Ammon's horn (tissue), 1 donor: ENCODE results near the gene DLG4.

Source experiments
- DNase-seq: peaks from one replicate; pipeline ENCODE4 v3.0.0-alpha.2; 2016; ENCODE audit warnings: low spot score

The DLG4 gene

DNA sequence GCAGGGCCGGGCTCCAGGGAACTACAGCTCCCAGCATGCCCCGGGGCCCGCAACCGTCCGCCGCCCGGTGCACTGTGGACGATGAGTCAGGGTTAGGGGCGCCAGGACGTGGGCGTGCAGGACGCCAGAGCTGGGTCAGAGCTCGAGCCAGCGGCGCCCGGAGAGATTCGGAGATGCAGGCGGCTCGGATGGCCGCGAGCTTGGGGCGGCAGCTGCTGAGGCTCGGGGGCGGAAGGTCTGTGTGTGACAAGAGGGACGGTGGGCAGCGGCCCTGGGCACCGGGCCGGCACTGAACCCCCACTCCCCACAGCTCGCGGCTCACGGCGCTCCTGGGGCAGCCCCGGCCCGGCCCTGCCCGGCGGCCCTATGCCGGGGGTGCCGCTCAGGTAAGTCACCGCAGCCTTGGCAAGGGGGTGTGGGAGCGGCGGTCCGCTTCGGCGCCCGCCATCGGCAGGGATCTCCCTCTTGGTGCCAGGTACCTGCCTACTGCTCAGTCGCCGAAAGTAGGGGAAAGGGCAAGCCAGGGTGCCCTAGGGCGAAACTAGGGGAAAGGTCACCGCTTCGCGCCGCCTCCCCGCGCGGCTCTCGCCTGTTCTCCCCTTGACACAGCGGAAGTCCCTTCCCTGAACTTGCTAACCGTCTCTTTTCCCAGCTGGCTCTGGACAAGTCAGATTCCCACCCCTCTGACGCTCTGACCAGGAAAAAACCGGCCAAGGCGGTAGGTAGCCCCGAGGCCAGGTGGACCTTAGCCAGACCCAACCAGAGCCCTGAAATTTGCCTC lies at the start of gene DLG4, which contains the start of gene ACADVL:
Gene DLG4 (minus strand): TSS at position 25 of the 781 bp plus-strand sequence.
Gene ACADVL (plus strand): TSS at position 127 of the 781 bp plus-strand sequence. CDS start 47 bp downstream, at position 174.
- DNase-seq: peak; percentile 93

DNA sequence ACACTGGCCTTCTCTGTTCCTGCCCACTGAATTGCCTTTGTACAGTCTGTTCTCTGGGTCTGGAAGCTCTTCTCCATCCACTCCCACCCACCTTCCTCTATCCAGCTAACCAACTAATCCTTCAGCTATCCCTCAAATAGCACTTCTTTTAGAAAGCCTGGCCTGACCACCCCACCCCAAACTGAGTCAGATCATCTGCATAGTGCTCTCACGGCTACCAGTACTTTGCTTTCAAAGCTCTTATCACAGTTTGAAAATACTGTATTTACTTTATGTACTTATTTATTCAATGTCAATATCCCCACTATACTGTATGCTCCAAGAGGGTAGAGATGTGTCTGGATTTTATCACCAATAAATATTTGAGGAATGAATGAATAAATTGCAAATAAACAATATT lies 47.1 kb upstream of the DLG4 start:
- no peak for DNase-seq

DNA sequence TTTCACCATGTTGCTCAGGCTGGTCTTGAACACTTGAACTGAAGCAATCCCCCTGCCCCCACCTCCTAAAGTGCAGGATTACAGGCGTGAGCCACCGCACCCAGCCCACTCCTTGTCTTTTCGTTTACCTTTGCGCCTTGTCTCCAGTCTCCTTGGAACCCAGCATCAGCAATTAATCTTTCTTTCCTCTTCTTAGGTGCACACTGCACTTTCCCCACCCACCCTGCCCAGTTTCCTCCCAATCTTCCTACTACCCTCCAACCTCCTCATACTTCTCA lies 44.1 kb upstream of the DLG4 start:
- DNase-seq: no peak

DNA sequence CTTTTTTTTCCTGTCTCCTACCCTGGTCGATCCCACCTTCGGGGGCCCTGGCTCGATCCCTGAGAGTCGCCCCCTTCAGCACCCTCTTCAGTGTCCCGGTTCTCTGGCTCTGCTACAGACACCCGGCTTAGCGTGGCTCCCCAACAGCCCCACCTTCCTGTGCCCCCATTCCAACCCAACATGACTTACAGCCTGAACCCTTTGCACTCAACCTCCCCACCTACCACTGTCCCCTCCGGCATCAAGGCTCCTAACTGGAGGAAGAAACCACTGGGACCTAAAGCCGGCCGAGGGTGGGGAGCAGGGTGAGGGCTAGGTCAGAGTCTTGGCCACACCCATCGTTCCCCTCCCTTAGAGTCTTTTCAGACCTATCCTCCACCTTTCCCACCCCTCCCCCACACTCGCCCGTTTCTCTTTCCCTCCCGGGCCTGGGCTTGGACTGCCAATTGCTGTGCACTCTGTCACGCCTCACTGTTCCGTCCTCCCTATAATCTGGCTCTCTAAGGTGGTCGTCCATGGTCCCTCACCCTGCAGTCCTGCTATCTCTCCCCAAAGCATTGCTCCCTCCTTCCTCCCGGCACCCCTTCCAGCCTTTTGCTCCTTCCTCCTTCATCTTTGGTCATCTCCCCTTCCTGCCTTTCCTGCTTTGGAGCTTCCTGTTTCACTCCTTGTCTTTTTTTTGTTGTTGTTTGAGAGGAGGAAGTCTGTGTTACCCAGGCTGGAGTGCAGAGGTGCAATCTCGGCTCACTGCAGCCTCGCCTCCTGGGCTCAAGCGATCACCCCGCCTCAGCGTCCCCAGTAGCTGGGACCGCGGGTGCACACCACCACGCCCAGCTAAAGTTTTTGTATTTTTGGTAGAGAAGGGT lies 43.5 kb upstream of the DLG4 start:
- no peak for DNase-seq

DNA sequence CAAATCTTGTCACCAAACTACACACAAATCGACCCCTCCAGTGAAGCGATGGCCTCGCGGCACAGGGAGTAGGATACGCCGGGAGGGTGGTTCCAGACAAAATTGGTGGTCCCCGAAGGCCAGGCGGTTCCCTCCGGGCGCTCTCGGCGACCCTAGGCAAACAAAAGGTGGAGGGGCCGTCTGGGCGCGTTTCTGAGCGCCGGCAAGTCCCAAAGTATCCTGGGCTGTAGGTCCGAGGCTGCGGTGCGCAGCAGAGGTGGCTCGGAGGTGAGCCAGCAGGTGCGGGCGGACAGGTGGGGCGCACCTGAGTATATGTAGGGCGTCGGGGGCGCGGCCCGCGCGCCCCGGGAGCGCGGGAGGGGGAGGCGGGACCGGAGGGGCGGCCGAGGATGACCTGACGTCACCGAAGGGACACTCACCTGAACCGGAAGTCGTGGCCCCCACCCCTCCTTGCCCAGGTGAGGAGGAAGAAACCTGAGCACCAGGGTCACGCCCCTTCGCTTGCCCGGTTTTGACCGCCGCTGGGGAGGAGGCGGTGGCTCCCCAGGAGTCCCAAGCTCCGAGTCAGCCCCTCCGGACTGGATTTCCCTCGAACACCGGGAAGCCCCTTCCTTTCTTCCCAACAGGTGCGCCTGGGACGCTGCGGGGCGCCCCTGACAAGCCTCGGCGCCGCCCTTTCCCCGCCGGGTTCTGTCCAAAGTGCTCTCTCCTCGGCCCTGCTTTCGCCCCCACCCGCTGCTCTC lies 42.7 kb upstream of the DLG4 start, which contains the start of gene CLDN7:
Gene CLDN7 (minus strand): TSS at position 287 of the 743 bp plus-strand sequence. CDS start 435 bp downstream, outside the sequence.
- no peak for DNase-seq

DNA sequence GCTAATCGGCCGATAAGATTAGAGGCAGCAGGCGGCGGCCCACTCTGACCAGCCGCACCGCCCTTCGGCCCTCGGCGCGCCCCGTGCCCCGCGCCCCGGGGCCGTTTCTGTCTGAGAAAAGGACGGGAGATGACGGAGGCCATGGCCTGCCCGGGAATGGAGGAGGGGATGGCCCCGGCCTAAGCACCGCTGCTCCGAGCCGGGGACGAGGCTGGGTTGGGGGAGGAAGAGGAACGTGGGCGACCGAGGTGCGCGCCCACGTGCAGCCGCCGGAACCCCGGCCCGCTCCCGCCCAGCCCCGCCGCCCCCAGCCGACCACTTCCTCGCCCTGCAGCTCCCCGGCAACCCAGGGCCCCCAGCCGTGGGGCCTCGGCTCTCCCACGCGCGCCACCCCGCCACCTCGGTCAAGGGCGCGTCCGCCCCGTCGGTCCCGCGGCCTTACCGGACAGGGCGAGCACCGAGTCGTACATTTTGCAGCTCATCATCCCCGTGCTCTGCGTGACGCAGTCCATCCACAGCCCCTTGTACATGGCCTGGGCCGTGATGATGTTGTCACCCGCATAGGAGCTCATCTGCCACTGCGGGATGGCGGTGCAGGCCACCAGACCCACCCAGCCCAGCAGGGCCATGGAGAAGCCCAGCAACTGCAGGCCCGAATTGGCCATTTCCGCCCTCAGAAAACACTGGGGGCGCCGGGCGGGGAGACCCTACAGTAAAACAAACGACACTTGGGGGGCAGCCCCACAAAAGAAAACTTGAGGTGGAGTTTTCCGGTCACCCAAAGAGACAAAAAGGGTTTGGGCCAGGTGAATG lies 41.9 kb upstream of the DLG4 start:
- DNase-seq: no peak

DNA sequence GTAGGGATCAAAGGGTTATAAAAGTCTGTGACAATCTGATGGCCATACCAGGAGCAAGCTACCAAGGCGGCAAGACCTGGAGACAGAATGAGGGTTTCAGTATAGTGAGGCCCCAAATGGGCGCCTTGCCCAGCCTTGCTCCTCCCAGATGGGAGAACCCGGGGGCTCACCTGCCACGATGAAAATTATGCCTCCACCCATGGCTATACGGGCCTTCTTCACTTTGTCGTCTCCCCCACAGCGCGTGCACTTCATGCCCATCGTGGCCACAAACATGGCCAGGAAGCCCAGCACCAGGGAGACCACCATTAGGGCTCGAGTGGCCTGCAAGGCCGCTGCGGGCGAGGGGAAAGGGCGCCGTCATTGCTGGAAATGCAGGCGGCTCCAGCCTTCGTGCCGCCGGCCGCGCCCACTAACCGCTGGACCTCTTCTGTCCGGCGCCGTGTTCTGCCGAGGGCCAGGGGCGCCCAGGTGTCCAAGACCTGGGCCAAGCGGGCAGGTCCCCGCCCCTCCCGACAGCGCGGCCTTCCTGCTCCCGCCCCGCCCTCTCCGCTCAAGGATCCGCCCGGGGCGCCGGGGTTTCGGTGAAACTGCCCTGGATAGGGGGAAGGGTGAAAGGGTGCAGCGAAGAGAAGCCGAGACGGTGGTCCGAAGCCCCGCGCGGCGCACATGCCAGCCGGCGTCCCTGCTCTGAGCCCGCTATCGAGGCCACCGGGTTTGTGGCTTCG lies 41.2 kb upstream of the DLG4 start:
- DNase-seq: no peak

DNA sequence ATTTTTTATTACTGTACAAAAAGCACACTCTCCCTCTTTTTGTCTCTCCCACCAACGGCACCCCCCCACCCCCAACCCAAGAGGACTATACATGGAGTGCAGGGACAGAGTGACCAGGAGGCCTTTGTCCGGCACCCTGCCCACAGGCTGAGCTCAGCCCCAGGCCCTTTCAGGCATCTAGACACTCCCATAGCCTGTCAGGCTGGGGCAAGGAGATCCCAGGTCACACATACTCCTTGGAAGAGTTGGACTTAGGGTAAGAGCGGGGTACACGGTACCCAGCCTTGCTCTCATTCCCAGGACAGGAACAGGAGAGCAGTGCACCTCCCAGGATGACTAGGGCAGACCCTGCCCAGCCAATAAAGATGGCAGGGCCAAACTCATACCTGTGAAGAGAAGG lies 40.5 kb upstream of the DLG4 start:
- no peak for DNase-seq

DNA sequence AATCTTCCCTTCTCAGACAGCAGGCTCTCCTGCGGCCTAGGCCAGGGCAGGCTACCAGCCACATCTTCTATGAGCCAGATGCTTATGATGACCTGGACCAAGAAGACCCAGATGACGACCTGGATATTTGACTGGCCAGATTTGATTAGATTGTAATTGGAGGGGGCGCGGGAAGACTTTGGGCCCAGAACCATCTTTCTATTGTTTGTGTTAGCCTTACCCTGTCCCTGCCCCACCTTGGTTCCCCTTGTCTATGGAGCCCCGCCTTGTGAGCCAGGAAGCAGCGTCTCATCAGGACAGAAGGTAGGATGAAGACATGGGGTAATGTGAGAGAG lies 39.9 kb upstream of the DLG4 start:
- DNase-seq: no peak

DNA sequence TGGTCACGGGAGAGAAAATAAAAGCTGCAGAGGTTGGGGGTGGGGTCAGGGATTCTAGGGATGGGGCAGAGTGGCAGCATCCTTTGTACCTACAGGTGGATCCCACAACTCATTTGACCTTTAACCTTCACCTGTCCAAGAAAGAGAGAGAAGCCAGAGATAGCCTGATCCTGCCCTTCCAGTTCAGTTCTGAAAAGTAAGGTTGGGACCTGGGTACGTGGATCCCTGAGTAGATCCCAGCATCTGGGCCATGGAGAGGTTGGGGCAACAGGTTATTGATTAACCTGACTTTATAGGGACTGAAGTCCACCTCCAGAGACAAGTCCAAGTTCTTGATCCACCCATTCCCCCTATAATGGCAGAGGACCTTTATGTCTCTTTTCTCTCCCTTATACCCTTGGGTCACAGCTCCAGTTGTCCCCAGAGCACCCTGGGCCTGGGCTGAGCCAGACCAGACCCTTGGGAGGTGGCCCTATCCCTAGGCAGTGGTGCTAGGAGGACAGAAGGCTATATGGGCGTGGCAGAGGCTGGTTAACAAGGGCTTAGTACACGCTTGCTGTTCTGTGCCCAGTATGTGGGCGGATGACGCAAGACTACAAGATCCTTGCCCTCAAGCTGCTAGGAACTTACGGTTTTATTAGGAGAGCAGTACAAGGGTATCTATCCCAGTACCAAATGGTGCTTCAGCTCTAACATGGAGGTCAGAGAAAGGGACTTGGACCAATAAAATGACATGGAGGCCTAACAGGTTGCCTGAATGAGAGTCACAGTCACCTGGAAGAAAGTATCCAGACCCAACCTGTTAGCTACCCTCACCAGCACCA lies 39.3 kb upstream of the DLG4 start:
- no peak for DNase-seq

DNA sequence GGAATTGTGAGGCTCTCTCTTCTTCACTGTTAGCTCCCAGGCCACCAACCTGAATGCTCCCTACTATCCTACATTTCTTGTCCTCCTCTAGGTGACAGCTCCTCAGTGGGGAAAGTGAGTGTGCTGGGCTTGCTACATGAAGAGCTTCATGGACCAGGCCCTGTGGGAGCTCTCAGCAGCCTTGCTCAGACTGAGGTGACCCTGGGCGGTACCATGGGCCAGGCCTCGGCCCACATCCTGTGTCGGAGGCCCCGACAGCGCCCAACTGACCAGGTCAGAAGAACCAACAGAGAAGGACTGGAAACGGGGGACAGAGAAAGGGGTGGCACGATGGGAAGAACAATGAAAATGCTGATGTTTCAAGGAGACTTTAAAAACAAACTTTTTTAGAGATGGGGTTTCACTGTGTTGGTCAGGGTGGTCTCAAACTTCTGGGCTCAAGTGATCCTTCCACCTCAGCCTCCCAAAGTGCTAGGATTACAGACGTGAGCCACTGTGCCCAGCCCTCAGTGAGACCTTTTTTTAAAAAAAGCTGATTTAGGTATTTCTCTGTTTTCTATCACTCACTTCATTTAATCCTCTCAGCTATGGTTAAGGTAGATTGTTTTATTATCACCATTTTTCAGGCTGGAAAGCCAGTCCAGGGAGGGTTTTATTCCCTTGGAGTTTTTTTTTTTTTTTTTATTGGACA lies 37.3 kb upstream of the DLG4 start:
- DNase-seq: no peak

DNA sequence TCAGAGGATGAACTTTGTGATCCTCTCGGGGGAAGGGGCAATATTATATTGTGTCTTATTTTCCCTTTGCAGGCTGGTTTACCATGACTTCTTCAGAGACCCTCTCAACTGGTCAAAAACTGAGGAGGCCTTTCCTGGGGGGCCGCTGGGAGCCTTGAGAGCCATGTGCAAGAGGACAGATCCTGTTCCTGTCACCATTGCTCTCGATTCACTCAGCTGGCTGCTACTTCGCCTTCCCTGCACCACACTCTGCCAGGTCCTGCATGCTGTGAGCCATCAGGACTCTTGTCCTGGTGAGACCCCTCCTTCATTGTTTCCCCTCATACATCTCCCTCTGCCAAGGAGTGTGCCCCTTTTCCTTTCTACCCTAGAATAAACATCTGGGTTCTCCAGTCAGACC lies 34.9 kb upstream of the DLG4 start:
- no peak for DNase-seq

DNA sequence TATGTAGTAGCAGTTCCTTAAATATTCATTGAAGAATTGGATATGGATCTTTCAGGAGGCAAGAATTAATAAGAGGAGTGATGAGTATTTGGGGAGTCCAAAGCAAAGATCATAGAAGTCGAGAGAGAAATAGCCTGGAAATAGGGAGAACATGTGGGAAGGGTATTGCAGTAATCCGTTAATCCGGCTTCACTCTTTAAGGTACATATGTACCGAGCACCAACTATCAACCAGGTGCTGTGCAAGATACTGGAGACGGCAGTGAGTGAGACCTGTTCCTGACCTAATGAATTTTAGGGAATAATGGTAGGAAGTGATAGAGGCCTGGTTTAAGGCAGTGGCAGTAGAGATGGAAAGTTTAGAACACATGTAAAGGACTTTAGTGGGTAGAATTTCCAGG lies 33.4 kb upstream of the DLG4 start:
- DNase-seq: no peak

DNA sequence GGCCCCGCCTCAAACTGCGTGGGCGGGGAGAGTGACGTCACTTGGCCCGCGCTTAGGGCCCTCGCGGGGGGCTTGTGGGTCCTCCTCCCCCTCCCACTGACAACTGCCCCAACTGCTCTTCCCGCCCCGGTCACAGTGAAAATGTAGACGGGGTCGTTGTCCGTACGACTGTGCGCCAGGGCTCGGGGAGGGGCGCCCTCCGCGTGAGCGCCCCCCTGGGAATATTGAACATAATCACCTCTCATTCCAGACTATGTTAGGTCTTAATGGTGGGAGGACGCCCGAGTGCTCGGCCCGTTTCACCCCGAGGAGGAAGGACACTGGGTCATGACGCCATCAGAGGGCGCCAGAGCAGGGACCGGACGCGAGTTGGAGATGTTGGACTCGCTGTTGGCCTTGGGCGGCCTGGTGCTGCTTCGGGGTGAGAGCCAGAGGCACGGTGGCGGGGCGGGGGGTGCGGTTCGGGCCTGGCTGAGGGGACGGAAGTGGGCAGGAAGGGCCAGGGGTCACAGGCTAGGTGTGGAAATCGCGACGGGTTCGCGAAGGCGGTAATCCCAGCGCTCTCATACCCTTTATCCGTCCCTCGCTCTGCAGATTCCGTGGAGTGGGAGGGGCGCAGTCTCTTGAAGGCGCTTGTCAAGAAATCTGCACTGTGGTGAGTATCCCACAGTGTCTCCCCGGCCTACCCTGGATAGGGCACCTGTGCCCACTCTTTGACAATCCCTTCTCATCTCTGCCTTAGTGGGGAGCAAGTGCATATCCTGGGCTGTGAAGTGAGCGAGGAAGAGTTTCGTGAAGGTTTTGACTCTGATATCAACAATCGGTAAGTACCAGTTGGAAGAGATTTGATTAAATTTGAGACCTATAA lies 32.8 kb upstream of the DLG4 start, which contains the start of gene ELP5:
Gene ELP5 (plus strand): TSS at position 40 of the 868 bp plus-strand sequence. CDS start 336 bp downstream, at position 376.
- DNase-seq: peak; percentile 94

DNA sequence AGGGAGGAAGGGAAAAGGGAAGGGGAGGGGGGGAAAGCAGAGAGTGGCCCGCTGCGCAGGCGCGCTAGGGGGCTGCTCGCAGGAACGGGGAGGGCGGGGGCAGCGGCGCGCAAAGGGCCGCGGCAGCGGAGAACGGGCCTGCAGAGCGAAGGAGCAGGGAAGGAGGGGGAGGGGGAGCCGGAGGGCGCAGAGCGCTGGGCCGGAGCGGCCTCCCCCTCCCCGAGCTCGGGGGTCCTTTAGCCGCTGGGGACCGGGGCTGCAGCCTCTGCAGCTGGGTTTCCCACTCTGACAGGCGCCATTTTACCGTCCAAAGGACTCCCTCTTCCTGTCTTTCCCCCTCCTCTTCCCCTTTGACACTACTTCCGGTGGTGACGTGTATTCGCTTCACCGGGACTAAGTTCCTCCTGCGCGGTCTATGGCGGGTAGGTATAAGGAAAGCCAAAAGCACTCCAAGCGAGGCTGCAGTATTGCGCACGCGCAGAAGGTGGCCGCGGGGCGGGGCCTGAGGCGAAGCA lies 32.1 kb upstream of the DLG4 start, which contains the start of gene CTDNEP1:
Gene CTDNEP1 (minus strand): TSS at position 74 of the 515 bp plus-strand sequence. CDS start 438 bp downstream, outside the sequence.
- peak; percentile 99 for DNase-seq

DNA sequence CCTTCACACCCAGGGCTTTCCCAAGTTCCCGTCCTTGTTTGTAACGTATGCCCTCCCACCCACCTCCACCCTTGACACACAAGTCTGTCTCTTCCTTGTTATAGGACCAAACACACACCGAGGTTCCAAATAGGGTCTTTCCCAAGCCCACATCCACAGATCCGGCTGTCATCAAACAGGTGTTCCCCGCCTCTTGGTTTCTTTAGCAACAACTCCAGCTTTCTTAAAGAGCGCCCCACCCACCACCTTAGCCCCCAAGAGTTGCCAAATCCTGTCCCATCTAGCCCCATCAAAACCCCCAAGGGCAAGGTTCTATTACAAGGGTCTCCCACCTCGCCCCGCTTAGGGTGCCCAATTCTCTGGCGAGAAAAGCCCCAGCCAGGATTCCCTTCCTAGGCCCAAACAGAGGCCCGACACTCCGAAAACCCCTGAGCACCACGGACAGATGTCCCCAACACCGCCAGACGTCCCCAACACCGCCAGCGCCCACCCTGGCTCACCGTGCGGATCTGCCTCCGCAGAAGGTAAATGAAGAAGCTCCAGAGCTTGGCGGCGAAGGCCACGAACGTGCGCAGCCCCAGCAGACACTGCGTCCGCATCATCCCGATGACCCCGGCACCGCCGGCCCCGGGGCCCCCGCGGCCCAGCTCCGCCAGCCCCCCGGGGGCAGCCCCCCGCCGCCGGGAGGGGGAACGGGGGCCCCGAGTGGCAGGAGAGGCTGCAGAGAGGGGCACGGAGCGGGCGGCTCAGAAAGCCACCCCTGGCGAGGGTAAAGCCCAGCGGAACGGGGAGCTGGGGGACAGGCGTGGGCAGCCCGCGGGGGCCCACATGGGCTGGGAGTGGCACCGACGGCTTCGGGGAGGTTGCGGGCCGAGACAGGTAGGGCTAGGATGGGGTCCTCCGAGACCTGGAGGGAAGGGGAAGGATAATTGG lies 31.3 kb upstream of the DLG4 start:
- DNase-seq: no peak

DNA sequence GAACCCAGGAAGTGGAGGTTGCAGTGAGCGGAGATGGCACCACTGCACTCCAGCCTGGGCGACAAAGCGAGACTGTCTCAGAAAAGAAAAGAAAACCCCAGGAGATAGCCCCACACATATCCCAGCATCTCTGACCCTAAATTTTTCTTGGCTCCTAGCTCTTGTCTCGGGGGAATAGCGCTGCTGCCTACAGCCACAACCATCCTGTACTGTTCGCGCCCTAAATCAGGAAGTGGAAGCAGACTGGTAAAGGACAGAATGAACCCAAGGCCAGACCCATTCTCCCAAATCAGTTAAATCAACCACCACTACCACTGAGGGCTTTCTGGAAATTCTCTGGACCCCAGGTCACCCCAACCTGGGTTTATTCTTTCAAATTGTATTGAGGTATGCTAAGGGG lies 30.2 kb upstream of the DLG4 start:
- no peak for DNase-seq
